HL-60 (cell line): ENCODE measurements around the gene CPVL.

ENCODE experiments used
- DNase-seq, 2 experiments: peaks; one replicate each; pipeline ENCODE4 v3.0.0-alpha.2; 2010 to 2020; ENCODE audit warnings: low read depth in 1 of 2, low spot score in 1 of 2
- H3K27ac ChIP-seq: fragments of 250-450 bp; sonication (Bioruptor Pico); replicated peaks from 2 replicates; pipeline ENCODE4 v1.5.1; 2020; ENCODE audit warnings: mild to moderate bottlenecking, moderate library complexity
- H3K27me3 ChIP-seq: fragments of 250-450 bp; sonication (Bioruptor Pico); 2 replicates; pipeline ENCODE4 v1.5.1; 2021; ENCODE audit warnings: mild to moderate bottlenecking, moderate library complexity; ENCODE audit not compliant: insufficient read depth, poor library complexity, severe bottlenecking
- H3K4me3 ChIP-seq: replicated peaks from 2 replicates; pipeline ENCODE4 v1.5.1; 2011; ENCODE audit warnings: mild to moderate bottlenecking, control low read depth, low read length; ENCODE audit not compliant: insufficient read depth
- CTCF ChIP-seq: IDR thresholded peaks from one replicate; pipeline ENCODE4 v1.5.1; 2011; ENCODE audit warnings: low read length, control low read depth, inconsistent platforms; ENCODE audit not compliant: insufficient read depth
- GABPA ChIP-seq: IDR thresholded peaks from 2 replicates; pipeline ENCODE4 v1.6.1; 2012; ENCODE audit warnings: low read depth
- POLR2AphosphoS5 ChIP-seq: IDR thresholded peaks from 2 replicates; pipeline ENCODE4 v1.6.1; 2012; ENCODE audit warnings: low read depth
- REST ChIP-seq: IDR thresholded peaks from 2 replicates; pipeline ENCODE4 v1.6.1; 2012; ENCODE audit warnings: low read depth; ENCODE audit not compliant: insufficient replicate concordance
- SPI1 ChIP-seq: IDR thresholded peaks from 2 replicates; pipeline ENCODE4 v1.6.1; 2012; ENCODE audit warnings: low read depth, mild to moderate bottlenecking, borderline replicate concordance

Gene CPVL

DNA sequence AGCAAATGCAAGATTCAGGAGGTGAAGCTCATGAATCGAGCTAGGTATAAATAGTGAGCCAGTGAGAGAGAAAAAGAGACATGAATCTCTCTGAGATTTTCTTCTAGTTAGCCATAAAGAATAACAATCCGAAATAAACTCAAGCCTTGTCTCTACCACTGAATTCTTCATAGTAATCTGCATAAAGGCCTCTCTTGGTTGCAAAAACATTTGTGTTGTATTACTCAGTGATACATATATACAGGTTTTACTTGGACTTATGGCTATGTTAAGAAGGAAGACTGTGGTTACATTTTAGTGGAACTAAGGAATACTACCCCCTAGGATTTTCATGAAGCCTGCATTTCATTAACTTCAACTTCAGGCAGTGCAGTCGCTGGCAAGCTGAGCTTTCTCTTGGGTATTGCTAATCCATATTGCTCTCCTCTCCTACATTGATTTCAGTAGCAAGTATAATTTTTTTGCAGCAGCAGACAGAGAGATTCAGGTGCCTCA lies 115.5 kb downstream of the CPVL start:
- no peak for TF ChIP-seq REST
- TF ChIP-seq POLR2AphosphoS5, result no peak
- TF ChIP-seq SPI1, result no peak
- TF ChIP-seq GABPA, result no peak
- TF ChIP-seq CTCF, result no peak
- Histone ChIP-seq H3K4me3 (no peak overlapping the region), H3K27me3 (no peaks in the 10 kb centered on the region), H3K27ac (no peak overlapping the region)
- no peak for DNase-seq

DNA sequence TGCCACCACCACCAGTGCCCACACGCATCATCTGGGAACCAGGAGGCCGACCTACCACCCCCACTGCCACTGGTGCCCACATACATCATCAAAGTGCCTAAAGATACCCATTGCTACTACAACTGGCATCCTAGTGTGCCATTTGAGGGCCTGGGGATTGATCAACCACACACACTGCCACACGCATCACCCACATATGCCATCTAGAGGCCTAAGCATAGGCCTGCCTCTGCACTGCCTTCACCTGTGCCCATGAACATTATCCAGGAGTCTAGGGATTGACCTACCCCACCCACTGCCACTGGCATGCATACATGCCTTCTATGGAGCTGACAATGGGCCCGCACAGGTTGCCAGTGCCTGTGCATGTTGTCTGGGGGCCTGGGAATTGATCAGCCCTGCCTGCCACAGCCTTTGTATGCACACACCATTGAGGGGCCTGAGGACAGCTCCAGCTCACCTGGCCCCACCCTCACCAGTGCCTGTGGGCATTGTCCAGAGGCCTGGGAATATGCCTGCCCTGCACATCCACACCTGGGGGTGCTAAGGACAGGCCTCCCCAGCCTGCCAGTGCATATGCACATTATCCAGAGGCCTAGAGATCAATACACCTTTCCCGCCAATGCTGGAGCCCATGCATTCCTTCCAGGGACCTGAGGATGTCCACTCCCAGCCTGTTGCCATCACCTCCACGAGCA lies 123.9 kb downstream of the CPVL start:
- Histone ChIP-seq H3K27me3 (no peaks in the 10 kb centered on the region), H3K27ac (no peak overlapping the region), H3K4me3 (no peak overlapping the region)
- DNase-seq, result no peak
- TF ChIP-seq SPI1 (no peak), GABPA (no peak), REST (no peak), CTCF (no peak)

GRCh38 chr7:29019896-29020295 lies 126.4 kb downstream of the CPVL start:
- TF ChIP-seq POLR2AphosphoS5 (no peak), SPI1 (no peak), CTCF (no peak), REST (no peak), GABPA (no peak)
- no peak overlapping the region for H3K4me3 ChIP-seq
- H3K27me3 ChIP-seq, result no peaks in the 10 kb centered on the region
- DNase-seq, result no peak
- H3K27ac ChIP-seq, result no peak overlapping the region
